IPS-18a (cell line): ENCODE data around the gene ZNF76.
"Not testable (repeated sequence)": the region's sequence is repeated elsewhere in the genome, so short reads cannot be mapped to it uniquely, and the experiment has no call there.

ENCODE experiments used
- H3K27ac ChIP-seq: one replicate; pipeline ENCODE4 v1.5.1; 2013; ENCODE audit warnings: low read length
- H3K27me3 ChIP-seq: one replicate; pipeline ENCODE4 v1.6.1; 2013; ENCODE audit warnings: mild to moderate bottlenecking, low read length; ENCODE audit not compliant: control insufficient read depth, insufficient read depth
- H3K36me3 ChIP-seq: one replicate; pipeline ENCODE4 v1.6.1; 2013; ENCODE audit warnings: low read depth, low read length; ENCODE audit not compliant: control insufficient read depth
- H3K4me1 ChIP-seq: one replicate; pipeline ENCODE4 v1.6.1; 2013; ENCODE audit warnings: low read depth, low read length; ENCODE audit not compliant: control insufficient read depth
- H3K4me3 ChIP-seq: one replicate; pipeline ENCODE4 v1.5.1; 2013; ENCODE audit warnings: low read length
- H3K9ac ChIP-seq: one replicate; pipeline ENCODE4 v1.6.1; 2013; ENCODE audit warnings: mild to moderate bottlenecking, low read length, moderate library complexity
- H3K9me3 ChIP-seq: one replicate; pipeline ENCODE4 v1.6.1; 2013; ENCODE audit warnings: low read depth, low read length; ENCODE audit not compliant: control insufficient read depth

The ZNF76 gene

GRCh38 chr6:35319346-35320030 is 60.0 kb downstream of the ZNF76 start:
- no peak overlapping the region for H3K4me3 ChIP-seq
- H3K9me3 ChIP-seq = no peaks in the 10 kb centered on the region
- no peak overlapping the region for H3K9ac ChIP-seq
- H3K36me3 ChIP-seq = no peaks in the 10 kb centered on the region
- H3K27ac ChIP-seq = no peak overlapping the region
- peaks cover 10% of the 10 kb centered on the region for H3K4me1 ChIP-seq
- peaks cover 22% of the 10 kb centered on the region for H3K27me3 ChIP-seq

DNA sequence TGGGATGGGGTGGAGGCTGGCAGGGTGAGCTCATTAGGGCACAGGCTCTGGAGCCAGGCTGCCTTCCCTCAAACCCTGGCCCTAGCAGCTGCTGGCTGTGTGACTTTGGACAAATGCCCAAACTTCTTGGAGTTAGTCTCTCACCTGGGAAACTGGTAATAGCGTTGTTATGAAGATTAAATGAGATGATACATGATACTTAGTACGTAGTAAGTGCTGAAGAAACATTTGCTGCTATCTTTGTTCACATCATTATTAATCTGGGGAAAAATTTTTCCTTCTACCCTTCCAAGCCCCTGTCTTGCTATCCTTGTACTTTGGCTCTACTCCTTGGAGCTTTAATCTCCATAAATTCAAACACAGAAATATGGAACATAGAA is 60.5 kb downstream of the ZNF76 start:
- peaks cover 10% of the 10 kb centered on the region for H3K4me1 ChIP-seq
- no peak overlapping the region for H3K27ac ChIP-seq
- no peak overlapping the region for H3K9ac ChIP-seq
- H3K4me3 ChIP-seq = no peak overlapping the region
- peaks cover 22% of the 10 kb centered on the region for H3K27me3 ChIP-seq
- no peaks in the 10 kb centered on the region for H3K36me3 ChIP-seq
- H3K9me3 ChIP-seq = no peaks in the 10 kb centered on the region

GRCh38 chr6:35321091-35321490 is 61.6 kb downstream of the ZNF76 start:
- Histone ChIP-seq H3K27ac (no peak overlapping the region), H3K27me3 (peaks cover 22% of the 10 kb centered on the region), H3K4me1 (peaks cover 10% of the 10 kb centered on the region), H3K9me3 (no peaks in the 10 kb centered on the region), H3K9ac (no peak overlapping the region), H3K4me3 (no peak overlapping the region), H3K36me3 (no peaks in the 10 kb centered on the region)

GRCh38 chr6:35327349-35328027 is 68.0 kb downstream of the ZNF76 start:
- H3K9ac ChIP-seq = no peak overlapping the region
- H3K4me1 ChIP-seq = no peaks in the 10 kb centered on the region
- H3K4me3 ChIP-seq = no peak overlapping the region
- H3K36me3 ChIP-seq = no peaks in the 10 kb centered on the region
- no peak overlapping the region for H3K27ac ChIP-seq
- H3K27me3 ChIP-seq = no peaks in the 10 kb centered on the region
- H3K9me3 ChIP-seq = no peaks in the 10 kb centered on the region

DNA sequence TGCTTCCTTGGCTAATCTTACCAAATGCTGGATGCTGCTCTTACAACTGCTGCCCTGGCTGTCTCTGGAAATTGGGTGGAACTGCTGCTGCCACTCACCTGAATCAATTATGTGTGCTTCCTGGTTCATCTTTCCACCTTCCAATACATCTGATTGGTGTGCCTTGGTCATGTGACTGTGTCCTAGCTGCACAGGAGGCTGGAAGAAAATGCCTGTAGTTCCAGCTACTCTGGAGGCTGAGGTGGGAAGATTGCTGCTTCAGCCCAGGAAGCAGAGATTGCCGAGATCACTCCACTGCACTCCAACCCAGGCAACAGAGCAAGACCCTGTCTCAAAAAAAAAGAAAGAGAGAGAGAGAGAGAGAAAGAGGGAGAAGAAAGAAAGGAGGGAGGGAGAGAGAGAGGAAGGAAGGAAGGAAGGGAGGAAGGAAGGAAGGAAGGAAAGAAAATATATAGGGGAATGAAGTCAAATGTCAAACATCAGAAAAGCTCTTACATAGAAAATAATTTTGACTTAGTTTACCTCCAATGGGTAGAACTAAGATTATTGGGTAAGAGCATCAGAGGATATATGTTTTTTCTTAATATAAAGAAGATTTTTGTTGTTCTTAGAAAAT is 68.7 kb downstream of the ZNF76 start:
- Histone ChIP-seq H3K4me1 (no peaks in the 10 kb centered on the region), H3K36me3 (no peaks in the 10 kb centered on the region), H3K9me3 (no peaks in the 10 kb centered on the region), H3K9ac (no peak overlapping the region), H3K27ac (no peak overlapping the region), H3K27me3 (no peaks in the 10 kb centered on the region), H3K4me3 (no peak overlapping the region)

GRCh38 chr6:35328965-35329364 is 69.4 kb downstream of the ZNF76 start:
- H3K4me3 ChIP-seq, H3K27me3 ChIP-seq, H3K27ac ChIP-seq, H3K9ac ChIP-seq, H3K36me3 ChIP-seq, H3K9me3 ChIP-seq, H3K4me1 ChIP-seq: not testable (repeated sequence)

DNA sequence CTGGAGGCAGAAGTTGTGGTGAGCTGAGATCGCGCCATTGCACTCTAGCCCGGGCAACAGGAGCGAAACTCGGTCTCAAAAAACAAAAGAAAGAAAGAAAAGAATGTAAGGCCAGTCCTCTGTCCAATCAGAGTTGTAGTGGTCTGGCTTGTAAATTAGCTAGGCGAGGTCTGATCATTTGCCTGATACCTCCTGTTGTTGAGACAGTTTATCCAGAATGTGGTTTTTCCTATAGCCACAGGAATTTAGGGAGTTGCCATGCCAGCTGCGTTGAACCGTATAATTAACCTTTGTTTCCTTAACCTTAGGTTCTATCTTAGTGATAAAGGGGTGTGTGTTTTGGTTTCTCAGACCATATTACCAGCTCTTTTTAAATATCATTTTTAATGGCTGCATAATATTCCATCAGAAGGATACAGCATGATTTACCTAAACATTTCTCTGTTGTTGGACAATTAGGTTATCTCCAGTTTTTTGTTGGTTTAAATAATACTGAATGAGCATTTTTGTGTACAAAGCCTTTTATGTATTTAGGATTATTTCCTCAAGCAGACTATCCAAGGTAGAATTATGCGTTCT is 71.1 kb downstream of the ZNF76 start:
- Histone ChIP-seq H3K4me1 (no peaks in the 10 kb centered on the region), H3K9ac (no peak overlapping the region), H3K27ac (no peak overlapping the region), H3K27me3 (no peaks in the 10 kb centered on the region), H3K9me3 (no peaks in the 10 kb centered on the region), H3K4me3 (no peak overlapping the region), H3K36me3 (no peaks in the 10 kb centered on the region)

DNA sequence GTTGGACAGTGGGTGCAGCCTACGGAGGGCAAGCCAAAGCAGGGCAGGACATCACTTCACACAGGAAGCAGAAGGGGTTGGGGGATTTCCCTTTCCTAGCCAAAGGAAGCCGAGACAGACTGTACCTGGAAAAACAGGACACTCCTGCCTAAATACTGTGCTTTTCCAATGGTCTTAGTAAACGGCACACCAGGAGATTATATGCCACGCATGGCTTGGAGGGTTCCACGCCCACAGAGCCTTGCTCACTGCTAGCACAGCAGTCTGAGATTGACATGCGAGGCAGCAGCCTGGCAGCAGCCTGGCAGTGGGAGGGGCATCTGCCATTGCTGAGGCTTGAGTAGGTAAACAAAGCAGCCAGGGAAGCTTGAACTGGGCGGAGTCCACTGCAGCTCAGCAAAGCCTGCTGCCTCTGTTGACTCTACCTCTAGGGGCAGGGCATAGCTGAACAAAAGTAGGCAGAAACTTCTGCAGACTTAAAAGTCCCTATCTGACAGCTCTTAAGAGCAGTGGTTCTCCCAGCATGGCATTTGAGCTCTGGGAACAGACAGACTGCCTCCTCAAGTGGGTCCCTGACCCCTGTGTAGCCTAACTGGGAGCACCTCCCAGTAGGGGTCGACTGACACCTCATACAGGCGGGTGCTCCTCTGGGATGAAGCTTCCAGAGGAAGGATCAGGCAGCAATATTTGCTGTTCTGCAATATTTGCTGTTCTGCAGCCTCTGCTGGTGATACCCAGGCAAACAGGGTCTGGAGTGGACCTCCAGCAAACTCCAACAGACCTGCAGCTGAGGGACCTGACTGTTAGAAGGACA is 72.7 kb downstream of the ZNF76 start:
- H3K27me3 ChIP-seq, H3K36me3 ChIP-seq, H3K4me1 ChIP-seq, H3K4me3 ChIP-seq, H3K9ac ChIP-seq, H3K9me3 ChIP-seq, H3K27ac ChIP-seq: not testable (repeated sequence)

DNA sequence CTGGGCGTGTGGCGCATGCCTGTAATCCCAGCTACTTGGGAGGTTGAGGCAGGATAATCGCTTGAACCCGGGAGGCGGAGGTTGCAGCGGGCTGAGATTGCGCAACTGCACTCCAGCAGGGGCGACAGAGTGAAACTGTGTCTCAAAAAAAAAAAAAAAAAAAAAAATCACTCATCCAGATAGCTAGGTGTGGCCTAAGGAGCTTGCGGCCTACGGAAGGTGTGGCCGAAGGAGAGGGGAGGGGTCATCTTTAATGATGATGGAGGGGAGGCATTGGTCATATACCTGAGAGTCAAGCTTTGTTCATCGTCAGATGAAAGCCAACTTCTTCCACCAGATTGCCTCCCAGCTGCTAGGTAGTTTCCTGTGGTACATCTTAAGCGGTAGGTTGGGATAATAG is 82.0 kb downstream of the ZNF76 start:
- no peaks in the 10 kb centered on the region for H3K9me3 ChIP-seq
- H3K9ac ChIP-seq = no peak overlapping the region
- peaks cover 7% of the 10 kb centered on the region for H3K27me3 ChIP-seq
- H3K36me3 ChIP-seq = no peaks in the 10 kb centered on the region
- H3K4me3 ChIP-seq = no peak overlapping the region
- peaks cover 6% of the 10 kb centered on the region for H3K4me1 ChIP-seq
- H3K27ac ChIP-seq = no peak overlapping the region

GRCh38 chr6:35342258-35343091 is 82.9 kb downstream of the ZNF76 start, which contains the start of gene PPARD:
TSS of gene PPARD (plus strand) at chr6:35342558. CDS start at chr6:35411088, 68,530 bp downstream.
- Histone ChIP-seq H3K27ac (no peak within 1 kb of the TSS), H3K9ac (peak within 1 kb of the TSS; percentile 65), H3K4me3 (peak within 1 kb of the TSS; percentile 86), H3K9me3 (no peaks in the 10 kb centered on the region), H3K27me3 (peaks cover 7% of the 10 kb centered on the region), H3K36me3 (no peaks in the 10 kb centered on the region), H3K4me1 (peaks cover 6% of the 10 kb centered on the region)
